Stimulated activated CD8-positive, alpha-beta memory T cell treated with anti-CD3 and anti-CD28 coated beads, Interleukin-4, amount 100 ng/mL, for 1 hour (primary cell): ENCODE measurements around the gene BEST2.

Experiments
- DNase-seq, 2 donors: peaks; one replicate each; pipeline ENCODE4 v3.0.0-alpha.2; 2020; ENCODE audit warnings: low read depth in 2 of 2, low spot score in 1 of 2

BEST2 gene

DNA sequence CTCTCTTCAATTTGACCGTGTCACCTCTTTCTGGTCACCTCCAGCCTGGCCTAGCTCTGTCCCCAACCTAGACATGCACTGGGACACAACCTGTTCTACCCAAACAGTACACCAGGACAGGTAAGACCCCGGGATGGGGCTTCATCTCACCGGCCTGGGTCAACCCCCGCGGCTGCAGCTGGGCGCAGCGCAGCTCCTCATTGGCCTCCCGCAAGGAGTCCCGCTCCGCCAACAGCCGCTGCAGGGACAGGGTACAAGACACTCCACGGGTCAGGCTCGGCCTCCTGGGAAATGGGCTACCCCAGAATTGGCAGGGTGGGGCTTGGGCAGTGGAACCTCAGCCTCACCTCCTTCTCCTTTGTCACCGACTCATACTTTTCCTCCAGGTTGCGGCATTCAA lies 16.1 kb downstream of the BEST2 start:
- DNase-seq = no peak

DNA sequence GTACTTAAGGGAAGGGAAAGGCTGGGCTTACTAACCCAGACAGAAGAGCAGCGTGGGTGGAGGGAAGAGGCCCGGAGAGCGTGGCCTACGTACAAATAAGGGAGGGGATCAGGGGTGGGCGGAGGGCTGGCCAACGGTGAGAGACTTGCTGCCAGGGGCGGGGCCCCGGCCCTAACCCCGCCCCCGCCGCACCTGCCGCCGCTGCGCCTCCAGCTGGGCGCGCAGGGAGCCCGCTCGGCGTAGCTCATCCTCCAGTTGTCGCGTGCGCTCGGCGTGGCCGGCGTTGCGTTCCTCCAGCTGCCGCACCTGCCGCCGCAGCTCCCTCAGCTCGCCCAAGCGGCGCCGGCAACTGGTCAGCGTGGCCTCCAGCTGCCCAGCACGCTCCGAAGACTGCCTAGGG lies 18.1 kb downstream of the BEST2 start:
- no peak for DNase-seq

DNA sequence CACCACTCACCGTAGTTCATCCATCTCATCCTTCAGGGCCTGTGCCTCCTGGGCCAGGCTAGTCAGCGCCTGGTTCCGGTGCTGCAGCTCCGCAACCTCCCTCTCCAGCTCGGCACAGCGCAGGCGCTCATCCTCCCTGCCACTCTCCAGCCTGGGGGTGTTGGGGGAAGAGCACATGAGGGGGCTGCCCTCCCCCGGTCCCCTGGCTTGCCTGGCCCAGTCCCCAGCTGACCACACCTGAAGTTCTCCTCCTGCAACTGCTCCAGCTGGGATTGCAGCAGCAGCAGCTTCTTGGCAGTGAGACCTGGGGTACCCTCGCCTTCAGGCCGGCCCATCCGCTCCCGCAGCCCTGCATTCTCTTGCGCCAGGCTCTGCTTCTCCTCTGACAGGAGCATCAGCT lies 19.3 kb downstream of the BEST2 start:
- no peak for DNase-seq

DNA sequence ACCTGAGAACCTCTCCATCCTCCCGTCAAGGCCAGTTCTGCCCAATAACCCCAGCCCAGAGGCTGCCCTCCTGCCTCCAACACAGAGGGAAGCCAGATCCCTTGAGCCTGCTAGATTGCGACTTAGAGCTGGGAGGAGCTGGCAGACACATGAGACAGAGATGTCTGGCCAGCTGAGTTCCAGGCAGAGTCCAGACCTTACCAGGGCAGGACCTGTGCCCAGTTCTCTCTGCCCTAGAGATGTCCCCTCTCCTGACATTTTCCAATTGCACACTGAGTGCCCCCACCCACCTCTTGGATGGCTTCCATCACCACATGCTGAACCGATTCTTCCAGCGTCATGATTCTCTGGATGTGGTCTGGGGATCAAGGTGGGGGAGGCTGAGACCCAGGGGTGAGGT lies 20.7 kb downstream of the BEST2 start:
- DNase-seq = no peak

DNA sequence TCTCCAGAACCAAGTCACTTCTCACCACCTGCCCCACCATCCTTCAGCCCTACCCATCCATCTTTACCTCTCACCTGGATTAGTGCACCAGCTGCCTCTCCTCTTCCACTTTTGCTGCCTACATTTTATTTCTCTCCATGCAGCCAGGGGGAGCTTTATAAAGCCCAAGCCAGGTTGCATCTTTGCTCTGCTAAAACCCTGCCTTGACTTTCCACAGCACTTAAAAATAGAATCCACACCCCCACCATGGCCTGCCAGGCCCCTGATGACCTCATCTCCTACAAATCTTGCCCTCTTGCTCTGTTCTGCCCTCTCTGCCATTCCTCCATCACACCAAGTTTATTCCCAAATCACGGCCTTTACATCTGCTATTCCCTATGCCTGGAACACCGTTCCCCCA lies 22.0 kb downstream of the BEST2 start:
- no peak for DNase-seq

DNA sequence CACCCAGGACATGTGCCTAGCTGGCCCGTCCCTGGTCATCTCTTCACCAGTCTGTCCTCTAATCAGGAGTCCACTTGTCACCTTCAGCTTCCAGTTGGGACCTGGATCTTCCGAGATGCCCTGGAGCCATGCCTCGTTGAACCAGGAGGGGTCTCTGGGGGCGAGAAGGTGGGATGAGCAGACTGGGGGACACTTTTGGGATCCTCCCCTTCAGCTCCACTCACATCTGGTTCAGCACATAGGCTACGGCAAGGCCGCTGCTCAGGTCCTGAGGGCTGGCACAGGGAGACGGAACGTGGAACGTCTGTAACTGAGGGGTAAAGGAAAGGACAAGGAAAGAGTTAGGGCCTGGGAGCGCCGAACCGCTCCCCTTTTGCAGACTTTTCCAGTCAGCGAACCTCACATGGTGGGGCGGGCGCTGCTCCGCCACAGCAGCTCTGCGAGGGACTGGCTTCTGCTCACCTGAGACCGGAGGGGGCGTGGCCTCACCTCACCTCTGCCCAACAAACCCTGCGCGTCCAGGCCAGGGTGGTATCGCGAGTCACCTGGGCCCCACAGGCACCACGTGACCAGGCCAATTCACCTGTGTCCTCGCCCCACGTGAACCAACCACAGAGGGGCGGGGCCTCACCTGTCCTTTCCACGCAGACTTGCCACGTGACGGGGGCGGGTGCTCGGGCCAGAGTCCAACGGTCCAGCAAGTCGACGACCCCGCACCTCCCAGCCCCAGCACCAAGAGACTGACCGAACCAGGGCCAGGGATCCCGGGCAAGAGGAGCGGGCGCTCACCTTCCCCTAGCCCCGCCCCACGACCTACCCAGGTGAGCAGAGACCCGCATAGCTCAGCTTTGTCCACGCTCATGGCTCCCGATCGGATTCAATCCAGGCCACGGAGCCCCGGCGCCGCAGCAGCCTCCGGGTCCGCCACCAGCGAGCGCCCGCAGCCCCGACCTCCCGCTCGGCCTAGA lies 23.3 kb downstream of the BEST2 start, which contains the start of gene HOOK2:
Gene HOOK2, minus strand, starts transcription at position 965 of the 968 bp plus-strand sequence. Its CDS starts 103 bp downstream, at position 862.
- DNase-seq = no peak

DNA sequence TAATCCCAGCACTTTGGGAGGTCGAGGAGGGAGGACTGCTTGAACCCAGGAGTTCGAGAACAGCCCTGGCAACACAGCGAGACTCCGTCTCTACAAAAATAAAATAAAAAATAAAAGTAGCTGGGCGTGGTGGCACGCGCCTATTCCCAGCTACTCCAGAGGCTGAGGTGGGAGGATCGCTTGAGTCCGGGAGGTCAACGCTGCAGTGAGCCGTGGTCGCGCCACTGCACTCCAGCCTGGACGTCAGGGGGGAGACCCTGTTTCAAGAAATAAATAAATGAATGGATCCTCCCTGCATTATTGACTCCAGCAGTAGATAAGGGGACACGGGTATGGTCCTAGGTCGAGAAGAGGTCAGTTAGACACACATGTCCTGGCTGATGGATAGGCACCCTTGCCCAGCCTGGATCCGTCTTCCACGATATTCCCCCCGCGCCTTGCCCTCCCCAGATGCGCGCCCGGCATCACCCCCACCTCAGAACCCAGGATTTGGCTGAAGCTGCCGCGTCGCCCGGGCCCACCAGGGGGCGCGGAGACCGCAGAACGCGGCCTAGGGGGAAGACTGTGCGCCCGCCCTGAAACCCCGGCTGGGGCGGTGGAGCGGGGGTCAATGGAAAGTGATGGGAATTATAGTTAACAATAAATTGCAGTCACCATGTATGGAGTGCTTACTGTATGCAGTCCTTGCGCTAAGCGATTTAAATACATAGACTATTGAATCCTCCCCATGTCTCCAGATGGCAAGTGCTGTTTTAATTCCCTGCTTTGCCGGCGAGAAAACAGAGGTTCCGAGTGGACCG lies 25.8 kb downstream of the BEST2 start:
- peak; percentile 55 to 69 for DNase-seq

DNA sequence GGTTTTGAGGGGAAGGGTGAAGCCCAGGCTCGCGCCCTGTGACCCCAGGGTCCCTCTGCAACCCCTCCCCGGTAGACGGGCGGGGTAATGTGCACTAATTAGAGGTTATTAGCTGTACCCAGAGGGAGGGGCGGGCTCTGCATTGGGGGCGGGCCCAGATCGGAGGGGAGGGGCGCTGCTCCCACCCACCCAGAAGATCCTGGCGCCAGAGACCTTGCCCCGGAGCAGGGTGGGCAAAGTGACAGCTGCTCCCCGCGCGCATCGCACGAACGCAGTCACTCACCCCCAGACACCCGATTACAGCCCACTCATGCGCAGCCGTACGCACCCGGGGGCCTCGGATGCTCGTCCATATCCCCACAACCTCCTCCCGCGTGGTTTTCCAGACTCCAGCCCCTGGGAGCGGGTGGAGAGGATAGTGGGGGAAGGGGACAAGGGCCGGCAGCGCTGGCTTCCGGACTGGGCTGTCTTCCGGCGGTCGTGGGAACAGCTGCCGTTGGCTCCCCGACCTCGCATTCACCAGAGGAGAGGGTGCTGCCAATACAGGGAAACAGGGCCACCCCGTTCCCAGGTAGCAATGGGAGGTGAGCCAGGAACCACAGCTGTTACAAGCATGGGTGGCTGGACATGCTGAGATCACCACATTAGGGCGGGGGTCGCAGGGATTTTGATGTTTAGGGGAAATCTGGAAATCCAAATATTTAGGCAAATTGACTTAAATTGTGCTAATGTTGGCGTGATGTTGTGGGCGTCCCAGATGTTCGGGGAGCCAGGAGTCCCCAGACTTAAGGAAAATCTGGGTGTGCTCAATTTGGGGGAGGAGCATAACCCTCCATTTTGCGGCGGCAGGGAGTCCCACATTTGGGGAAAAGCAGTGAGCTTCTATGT lies 26.7 kb downstream of the BEST2 start:
- DNase-seq = no peak

DNA sequence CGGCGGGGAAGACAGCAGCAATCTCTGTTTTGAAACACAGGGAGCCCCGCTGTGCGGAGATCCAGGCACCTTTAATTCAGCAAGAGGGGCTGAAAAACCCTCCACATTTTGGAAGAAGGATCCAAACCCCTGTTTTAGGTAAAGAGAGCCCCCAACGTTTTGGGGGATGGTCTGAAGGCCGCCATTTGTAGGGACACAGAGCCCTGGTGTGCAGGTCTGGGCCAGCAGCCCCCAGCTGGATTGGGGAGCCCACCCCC lies 27.2 kb downstream of the BEST2 start:
- DNase-seq = no peak

DNA sequence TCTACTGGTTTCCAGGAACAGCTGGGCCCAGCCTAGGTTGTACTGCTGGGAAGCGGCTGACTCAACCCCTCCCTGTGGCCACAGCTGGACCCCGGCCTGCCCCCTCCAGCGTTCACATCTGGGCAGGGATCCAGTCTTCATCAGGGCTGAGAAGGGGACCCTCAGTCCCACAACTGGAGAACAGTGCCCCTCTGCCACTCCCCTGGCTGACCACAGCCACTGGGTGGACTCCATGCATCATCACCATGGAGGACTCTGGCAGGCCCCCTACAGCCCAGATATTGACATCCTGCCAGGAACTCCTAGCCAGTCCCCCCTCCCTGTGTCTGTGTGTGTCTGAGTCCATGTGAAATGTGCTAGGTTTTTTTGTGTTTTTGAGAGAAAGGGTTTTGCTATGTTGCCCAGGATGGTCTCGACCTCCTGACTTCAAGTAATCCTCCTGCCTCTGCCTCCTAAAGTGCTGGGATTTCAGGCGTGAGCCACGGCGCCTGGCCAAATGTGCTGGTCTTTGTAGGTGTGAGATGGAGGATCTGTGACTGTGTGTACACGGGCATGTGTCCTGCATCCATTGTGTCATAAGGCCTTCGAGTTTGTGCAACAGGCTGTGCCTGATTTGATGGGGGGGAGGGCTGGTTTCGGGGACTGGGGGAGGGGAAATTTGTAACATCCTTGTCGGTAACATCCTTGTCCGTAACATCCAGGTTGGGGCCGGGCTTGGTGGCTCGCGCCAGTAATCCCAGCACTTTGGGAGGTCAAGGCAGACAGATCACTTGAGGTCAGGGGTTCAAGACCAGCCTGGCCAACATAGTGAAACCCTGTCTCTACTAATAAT lies 27.8 kb downstream of the BEST2 start:
- no peak for DNase-seq

DNA sequence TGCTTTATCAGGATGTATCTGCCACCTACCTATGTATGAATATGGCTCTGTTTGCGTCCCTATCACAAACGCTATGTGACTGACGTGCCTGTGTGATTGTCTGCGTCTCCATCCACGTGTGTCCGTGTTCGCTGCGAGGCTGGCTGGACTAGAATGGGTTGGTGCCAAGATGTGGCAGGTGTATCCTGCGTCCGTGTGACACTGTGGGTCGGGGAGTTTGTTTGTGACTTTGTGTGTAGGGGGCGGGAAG lies 30.5 kb downstream of the BEST2 start:
- DNase-seq = no peak

DNA sequence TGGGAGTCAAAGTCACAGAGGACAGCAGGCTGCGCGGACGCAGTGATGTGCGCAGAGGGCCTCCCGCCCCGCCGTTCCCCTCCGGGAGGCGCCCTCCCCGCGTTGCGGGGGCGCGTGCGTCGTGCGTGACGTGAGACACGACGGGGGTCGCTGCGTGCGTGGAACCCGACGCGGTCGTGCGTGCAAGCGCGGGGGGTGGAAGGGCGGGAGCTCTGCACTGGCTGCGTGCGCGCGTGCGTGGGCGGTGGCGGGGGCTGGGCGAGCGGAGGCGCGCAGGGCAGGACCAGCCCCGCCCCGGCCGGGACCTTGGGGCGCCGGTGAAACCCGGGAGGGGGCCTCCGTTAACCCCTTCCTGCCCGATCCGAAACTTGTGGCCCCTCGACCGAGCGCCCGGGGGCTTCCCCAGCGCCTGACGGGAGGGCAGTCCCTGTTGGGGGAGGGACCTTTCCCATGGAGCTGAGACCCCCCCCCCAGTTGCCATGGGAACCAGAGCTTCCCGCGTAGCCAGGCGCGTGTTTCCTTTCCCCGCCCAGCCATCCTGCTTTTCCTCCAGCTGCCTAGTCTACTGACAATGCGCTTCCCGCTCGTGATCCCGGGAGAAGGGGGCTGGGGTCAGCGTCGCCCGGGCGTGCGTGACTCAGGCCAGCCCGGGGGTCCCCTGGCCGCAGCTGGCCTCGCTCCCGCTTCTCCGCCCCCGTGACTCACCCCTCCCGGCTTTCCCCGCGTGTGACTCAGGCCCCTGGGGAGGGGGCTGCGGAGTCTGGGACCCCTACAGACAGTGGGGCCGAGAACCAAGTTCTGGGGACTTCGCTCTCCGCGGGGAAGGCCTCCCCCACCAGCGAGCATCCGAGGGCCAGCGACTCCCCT lies 31.1 kb downstream of the BEST2 start:
- peak; percentile 71 to 80 for DNase-seq

DNA sequence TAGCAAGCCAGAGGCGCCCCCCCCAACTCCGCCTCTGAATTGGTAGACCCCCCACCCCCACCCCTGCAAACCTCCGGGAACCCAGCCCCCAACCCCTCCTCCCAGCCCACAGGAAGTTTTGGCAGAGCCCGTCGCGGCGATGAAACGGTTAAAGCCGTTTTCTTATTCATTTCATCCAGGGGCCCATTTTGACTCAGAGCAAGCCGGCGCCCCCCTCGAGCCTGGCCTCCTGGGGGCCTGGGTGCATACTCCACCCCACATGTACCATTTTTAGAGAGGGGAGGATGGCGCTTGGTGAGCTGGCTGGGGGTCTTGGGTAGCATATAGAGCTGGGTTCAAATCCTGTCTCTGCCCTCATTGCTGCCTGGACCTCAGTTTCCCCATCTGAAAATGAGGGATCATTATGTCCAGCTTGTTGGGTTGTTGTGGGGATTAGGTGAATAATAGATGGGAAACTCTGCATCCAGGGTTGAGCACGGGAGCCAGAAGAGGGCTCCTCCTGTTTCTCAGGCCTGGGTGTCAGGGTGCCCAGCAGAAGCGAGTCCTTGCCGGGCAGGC lies 31.8 kb downstream of the BEST2 start:
- DNase-seq = no peak

DNA sequence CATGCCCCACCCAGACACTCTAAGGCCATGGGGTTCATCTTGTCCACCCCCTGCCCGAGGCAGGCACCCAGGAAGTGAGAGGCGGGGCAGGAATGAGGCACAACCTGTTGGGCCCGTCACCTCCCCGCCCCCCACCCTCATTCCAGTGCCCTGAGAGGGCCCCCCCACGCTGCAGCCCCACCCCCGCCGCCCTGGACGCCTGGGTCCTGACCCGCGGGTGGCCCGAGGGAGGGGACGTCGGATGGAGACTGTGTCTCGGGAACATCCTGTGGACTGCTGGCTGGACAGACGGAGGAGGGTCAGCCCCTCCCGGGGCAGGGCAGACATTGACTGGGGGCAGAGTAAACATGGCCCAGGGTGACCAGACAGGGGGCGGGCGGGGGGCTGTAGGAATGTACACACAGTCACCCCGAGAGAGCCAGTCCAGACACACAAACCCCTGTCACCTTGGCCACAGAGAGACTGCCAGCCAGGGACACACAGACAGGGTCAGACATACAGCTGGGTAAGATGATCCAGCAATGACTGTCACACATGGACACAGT lies 32.3 kb downstream of the BEST2 start:
- no peak for DNase-seq

DNA sequence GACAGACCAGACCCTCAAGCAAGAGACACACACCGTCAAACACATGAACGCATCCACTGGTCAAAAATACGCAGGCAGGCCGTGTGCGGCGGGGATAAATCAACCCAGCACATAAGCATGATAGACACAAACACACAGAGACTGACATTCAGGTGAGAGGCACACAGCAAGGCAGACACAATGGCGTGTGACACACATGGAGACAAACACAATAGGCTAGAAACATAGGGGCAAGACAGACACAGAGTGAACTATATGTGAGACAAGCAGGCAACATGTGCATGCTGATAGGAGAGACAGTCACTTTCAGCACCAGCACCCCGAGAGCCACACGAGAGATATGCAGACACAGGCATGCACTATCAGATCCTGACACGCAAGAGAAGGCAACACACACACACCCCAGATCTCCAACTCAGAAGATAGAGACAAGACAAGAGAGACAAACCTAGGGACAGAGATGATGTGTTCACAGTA lies 32.8 kb downstream of the BEST2 start:
- no peak for DNase-seq

DNA sequence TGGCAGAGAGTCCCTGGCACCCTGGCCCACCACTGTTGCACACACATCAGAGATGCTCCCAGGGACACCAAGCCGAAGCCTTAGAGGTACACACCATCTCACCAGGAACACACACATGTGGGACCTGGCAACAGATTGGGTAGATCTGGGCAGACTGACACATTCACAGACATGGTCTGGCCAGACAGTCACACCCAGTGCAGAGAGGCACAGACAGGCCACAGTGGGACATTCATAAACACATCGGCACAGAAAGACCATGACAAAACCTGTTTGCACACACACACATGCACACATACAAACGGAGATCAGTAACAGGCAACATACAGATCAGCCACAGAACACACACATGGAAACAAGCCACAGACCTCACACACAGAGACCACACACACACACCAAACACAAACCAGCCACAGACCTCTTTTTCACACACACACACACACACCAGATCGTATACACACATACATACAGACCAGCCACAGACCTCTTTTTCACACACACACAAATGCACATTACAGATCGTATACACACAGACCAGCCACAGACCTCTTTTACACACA lies 33.4 kb downstream of the BEST2 start:
- no peak for DNase-seq

DNA sequence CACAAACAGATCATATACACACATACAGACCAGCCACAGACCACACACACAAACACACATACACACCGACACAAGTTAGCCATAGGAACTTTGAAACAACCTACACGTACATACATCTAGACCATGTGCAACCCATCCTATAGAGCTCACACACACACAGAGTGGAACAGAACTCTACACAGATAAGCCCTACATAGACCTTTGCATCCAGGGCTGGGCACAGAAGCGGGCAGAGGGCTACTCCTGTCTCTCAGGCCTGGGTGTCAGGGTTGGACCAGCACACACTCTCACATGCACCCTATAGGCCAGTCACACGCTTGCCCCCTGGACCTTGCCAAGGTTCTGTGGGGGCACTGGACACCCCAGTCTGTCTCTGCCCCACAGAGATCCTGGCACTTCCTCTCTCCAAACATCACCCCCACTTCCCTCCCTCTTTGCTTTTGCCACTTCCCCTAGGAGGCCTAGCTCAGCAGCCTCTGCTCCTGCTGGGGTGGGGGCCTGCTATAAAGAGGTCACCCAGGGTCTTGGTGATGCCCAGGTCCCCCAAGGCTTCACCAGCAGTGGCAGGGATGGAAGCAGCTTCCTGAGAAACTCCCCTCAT lies 33.9 kb downstream of the BEST2 start:
- DNase-seq = no peak

DNA sequence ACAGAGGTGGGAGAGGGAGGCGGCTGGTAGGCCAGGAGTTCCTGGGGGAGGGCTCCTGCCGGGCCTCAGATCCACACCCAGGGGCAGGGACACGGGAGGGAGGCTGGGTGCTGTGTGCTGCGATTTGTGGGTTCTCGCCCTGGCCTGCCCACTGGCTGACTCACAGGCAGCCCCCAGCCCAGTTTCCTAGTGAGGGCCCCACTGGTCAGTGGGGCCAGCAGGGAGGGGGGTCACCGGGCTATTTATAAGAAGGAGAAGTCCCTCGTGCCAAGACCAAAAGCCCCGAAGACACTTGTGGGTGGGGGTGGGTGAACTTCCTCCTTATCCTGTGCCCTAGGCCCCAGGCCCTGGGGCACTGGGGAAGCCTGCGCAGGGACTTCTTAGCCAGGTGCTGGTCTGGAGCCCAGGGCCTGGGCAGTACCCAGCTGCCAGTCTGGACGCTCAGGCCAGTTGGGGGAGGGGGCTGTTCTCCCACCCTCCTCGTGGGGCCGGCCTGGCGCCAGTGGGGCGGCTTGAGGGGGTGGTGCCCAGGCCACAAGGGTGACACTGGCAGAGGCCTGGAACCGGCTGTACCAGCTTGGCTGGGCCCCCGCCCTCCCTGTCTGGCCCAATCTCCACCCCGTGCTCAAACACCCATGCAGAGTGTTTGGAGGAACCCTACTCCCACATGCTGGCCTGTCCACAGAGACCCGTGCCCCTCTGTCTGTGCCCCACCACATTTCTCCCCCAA lies 34.7 kb downstream of the BEST2 start:
- DNase-seq = no peak
